ENCODE measurements around the gene CHPT1.

DNA sequence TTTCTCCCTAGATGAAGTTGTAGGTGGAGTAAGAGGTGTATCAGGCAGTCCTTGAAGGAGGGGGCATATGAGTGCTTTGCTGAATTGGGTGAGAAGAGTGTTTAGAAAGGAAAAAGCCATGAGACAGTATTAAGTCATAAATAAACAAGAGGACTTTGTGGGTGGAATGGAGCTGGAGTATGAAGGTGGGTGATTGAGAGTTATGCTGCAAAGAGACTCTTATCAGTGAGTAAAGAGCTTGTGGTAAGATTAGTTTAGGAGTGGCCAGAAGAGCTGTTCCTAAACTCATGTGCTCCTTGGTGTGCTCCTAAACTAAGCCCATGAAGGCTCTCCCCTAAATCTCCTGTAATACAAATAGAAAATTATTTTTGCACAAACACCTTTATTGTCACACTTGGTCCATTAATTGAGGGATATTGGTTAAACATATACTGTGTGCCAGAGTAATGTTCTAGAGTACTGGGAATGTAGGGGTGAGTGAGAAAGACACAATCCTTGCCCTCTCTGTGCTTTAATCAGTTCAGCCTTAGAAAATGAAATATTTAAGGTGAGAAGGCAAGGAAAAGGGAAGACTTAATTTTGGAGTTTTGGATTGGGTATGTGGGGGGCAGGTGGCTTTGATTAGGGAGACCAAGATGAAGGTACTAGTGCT, 9.8 kb downstream of the CHPT1 start:
- TF ChIP-seq POLR2AphosphoS5 (IDR thresholded peaks at IDR 0.05; ENCODE audit: borderline replicate concordance, low read depth, low read length) (no peak), EZH2 (IDR thresholded peaks at IDR 0.05) (no peak)
